Tibial artery (tissue), 4 donors: ENCODE measurements around the gene TTC8.

ENCODE experiments used
- DNase-seq, 2 donors: peaks; one replicate each; pipeline ENCODE4 v3.0.0-alpha.2; 2019
- H3K27ac ChIP-seq, 2 donors: fragments of 200-600 bp; sonication (generic) in 1 of 2; 1 replicate in 1 of 2; 2 replicates in 1 of 2; pipeline ENCODE4 v1.5.1; 2018 to 2019; ENCODE audit warnings: mild to moderate bottlenecking in 1 of 2
- H3K27me3 ChIP-seq, 2 donors: fragments of 200-600 bp; sonication (generic) in 1 of 2; one replicate each; pipeline versions ENCODE4 v1.5.1 to v1.6.0; 2016 to 2019
- H3K36me3 ChIP-seq, 3 donors: fragments of 200-600 bp; sonication (generic) in 2 of 3; one replicate each; pipeline ENCODE4 v1.5.1; 2016 to 2019; ENCODE audit warnings: mild to moderate bottlenecking in 2 of 3
- H3K4me1 ChIP-seq, 4 donors: fragments of 200-600 bp; sonication (generic) in 2 of 4; 1 replicate in 3 of 4; 2 replicates in 1 of 4; pipeline ENCODE4 v1.5.1; 2016 to 2019
- H3K4me3 ChIP-seq, 2 donors: fragments of 200-600 bp; sonication (generic) in 1 of 2; 1 replicate in 1 of 2; 2 replicates in 1 of 2; pipeline ENCODE4 v1.5.1; 2018 to 2019; ENCODE audit warnings: mild to moderate bottlenecking in 2 of 2
- H3K9me3 ChIP-seq, 3 donors: fragments of 200-600 bp; sonication (generic) in 1 of 3; one replicate each; pipeline ENCODE4 v1.5.1; 2016 to 2019
- CTCF ChIP-seq, 2 experiments: fragments of 200-600 bp in 1 of 2; fragments of 450-650 bp in 1 of 2; IDR thresholded peaks; one replicate each; pipeline ENCODE4 v1.5.1; 2017 to 2019; ENCODE audit warnings: antibody characterized with exemption in 2 of 2, mild to moderate bottlenecking in 1 of 2, moderate library complexity in 1 of 2
- intact Hi-C: fragments of 100-400 bp; cut with DNase I; formaldehyde crosslinking; loops from one replicate; pipeline ENCODE4 v1.15.0; 2023; ENCODE audit warnings: low total_unique reads

Gene TTC8

GRCh38 chr14:88799522-88799921 lies 24.9 kb upstream of the TTC8 start:
- no peaks in the 10 kb centered on the region for H3K36me3 ChIP-seq
- H3K27me3 ChIP-seq = peaks cover 0 to 3% of the 10 kb centered on the region in 2 donors
- TF ChIP-seq CTCF (IDR thresholded peaks at IDR 0.05) = no peak
- intact Hi-C loops = no loop called here
- H3K9me3 ChIP-seq = no peaks in the 10 kb centered on the region
- H3K4me1 ChIP-seq = no peaks in the 10 kb centered on the region
- no peak for DNase-seq
- H3K4me3 ChIP-seq = no peak overlapping the region
- no peak overlapping the region for H3K27ac ChIP-seq

- Histone ChIP-seq H3K27ac (no peak overlapping the region), H3K4me1 (no peaks in the 10 kb centered on the region), H3K36me3 (no peaks in the 10 kb centered on the region), H3K9me3 (no peaks in the 10 kb centered on the region), H3K27me3 (peaks cover 0 to 3% of the 10 kb centered on the region in 2 donors), H3K4me3 (no peak overlapping the region)
- no peak for DNase-seq
- TF ChIP-seq CTCF (IDR thresholded peaks at IDR 0.05) = no peak
- intact Hi-C loops = no loop called here
Measured at GRCh38 chr14:88802596-88802995, 21.9 kb upstream of the TTC8 start.

- Histone ChIP-seq H3K4me1 (no peaks in the 10 kb centered on the region), H3K4me3 (no peak overlapping the region)
Measured at GRCh38 chr14:88804035-88804434, 20.4 kb upstream of the TTC8 start.

GRCh38 chr14:88804477-88804876 lies 20.0 kb upstream of the TTC8 start:
- H3K4me1 ChIP-seq = no peaks in the 10 kb centered on the region
- H3K27me3 ChIP-seq = peaks cover 0 to 3% of the 10 kb centered on the region in 2 donors
- TF ChIP-seq CTCF (IDR thresholded peaks at IDR 0.05) = no peak
- intact Hi-C loops = no loop called here
- peaks cover 0 to 9% (median 6%) of the 10 kb centered on the region in 3 donors for H3K9me3 ChIP-seq
- DNase-seq = no peak
- no peaks in the 10 kb centered on the region for H3K36me3 ChIP-seq
- no peak overlapping the region for H3K4me3 ChIP-seq
- H3K27ac ChIP-seq = no peak overlapping the region

More at GRCh38 chr14:88804035-88804434, 20.4 kb upstream of the TTC8 start:
- DNase-seq = no peak
- Histone ChIP-seq H3K27me3 (peaks cover 0 to 3% of the 10 kb centered on the region in 2 donors), H3K9me3 (peaks cover 0 to 7% (median 4%) of the 10 kb centered on the region in 3 donors), H3K36me3 (no peaks in the 10 kb centered on the region), H3K27ac (no peak overlapping the region)
- no peak for TF ChIP-seq CTCF (IDR thresholded peaks at IDR 0.05)
- intact Hi-C loops = no loop called here

GRCh38 chr14:88808359-88808758 lies 16.1 kb upstream of the TTC8 start:
- no peaks in the 10 kb centered on the region for H3K4me1 ChIP-seq
- no peak for DNase-seq
- H3K4me3 ChIP-seq = no peak overlapping the region
- H3K36me3 ChIP-seq = no peaks in the 10 kb centered on the region
- TF ChIP-seq CTCF (IDR thresholded peaks at IDR 0.05) = no peak
- intact Hi-C loops = no loop called here
- H3K27me3 ChIP-seq = peaks cover 0 to 3% of the 10 kb centered on the region in 2 donors
- H3K27ac ChIP-seq = no peak overlapping the region
- peaks cover 0 to 9% (median 6%) of the 10 kb centered on the region in 3 donors for H3K9me3 ChIP-seq

GRCh38 chr14:88815980-88816379 lies 8.5 kb upstream of the TTC8 start:
- H3K4me3 ChIP-seq = no peak overlapping the region
- TF ChIP-seq CTCF (IDR thresholded peaks at IDR 0.05) = no peak
- no peaks in the 10 kb centered on the region for H3K9me3 ChIP-seq
- no peak for DNase-seq
- no peak overlapping the region for H3K27ac ChIP-seq
- no peaks in the 10 kb centered on the region for H3K36me3 ChIP-seq
- H3K4me1 ChIP-seq = no peaks in the 10 kb centered on the region
- no peaks in the 10 kb centered on the region for H3K27me3 ChIP-seq
- intact Hi-C loops = no loop called here
